Lower leg skin (tissue), 4 donors: ENCODE results near the gene KLHDC10. TPM values are rescaled to one million over a fixed set of nuclear protein-coding genes. Genes with fewer than 3 reads are reported as not detected.
"Not testable (repeated sequence)": the region's sequence is repeated elsewhere in the genome, so short reads cannot be mapped to it uniquely, and the experiment has no call there.

Experiments used
- DNase-seq, 2 donors: peaks; one replicate each; pipeline ENCODE4 v3.0.0-alpha.2; 2019; ENCODE audit warnings: low spot score in 2 of 2
- H3K4me3 ChIP-seq: fragments of 200-600 bp; sonication (generic); 2 replicates; pipeline ENCODE4 v1.5.1; 2017; ENCODE audit warnings: mild to moderate bottlenecking, low read depth; ENCODE audit not compliant: poor library complexity, severe bottlenecking
- CTCF ChIP-seq, 3 donors: fragments of 450-650 bp; IDR thresholded peaks; one replicate each; pipeline ENCODE4 v1.5.1; 2016; ENCODE audit warnings: antibody characterized with exemption in 3 of 3, mild to moderate bottlenecking in 3 of 3, moderate library complexity in 2 of 3
- POLR2A ChIP-seq, 2 donors: fragments of 450-650 bp; IDR thresholded peaks; one replicate each; pipeline ENCODE4 v1.6.1; 2016 to 2017; ENCODE audit warnings: antibody characterized with exemption in 2 of 2, mild to moderate bottlenecking in 1 of 2, moderate library complexity in 1 of 2
- WGBS, 2 donors: methylation state at CpG; one replicate each; pipeline ENCODE4 v1.1.5; 2018; 5-methylcytosine and 5-hydroxymethylcytosine counted together
- intact Hi-C: fragments of 100-400 bp; cut with DNase I; formaldehyde crosslinking; loops from one replicate; pipeline ENCODE4 v1.15.0; 2023; ENCODE audit warnings: low total_unique reads
- total RNA-seq, 4 donors: library from RNA; depleted of rRNA; stranded (reverse); fragments of >200 nt; gene quantifications; one replicate each; pipeline ENCODE4 v1.1.0, GENCODE V29; 2016

The KLHDC10 gene
- total RNA-seq, 4 donors from 2014 or later: 13.5 to 27.4 (median 21.3) TPM

DNA sequence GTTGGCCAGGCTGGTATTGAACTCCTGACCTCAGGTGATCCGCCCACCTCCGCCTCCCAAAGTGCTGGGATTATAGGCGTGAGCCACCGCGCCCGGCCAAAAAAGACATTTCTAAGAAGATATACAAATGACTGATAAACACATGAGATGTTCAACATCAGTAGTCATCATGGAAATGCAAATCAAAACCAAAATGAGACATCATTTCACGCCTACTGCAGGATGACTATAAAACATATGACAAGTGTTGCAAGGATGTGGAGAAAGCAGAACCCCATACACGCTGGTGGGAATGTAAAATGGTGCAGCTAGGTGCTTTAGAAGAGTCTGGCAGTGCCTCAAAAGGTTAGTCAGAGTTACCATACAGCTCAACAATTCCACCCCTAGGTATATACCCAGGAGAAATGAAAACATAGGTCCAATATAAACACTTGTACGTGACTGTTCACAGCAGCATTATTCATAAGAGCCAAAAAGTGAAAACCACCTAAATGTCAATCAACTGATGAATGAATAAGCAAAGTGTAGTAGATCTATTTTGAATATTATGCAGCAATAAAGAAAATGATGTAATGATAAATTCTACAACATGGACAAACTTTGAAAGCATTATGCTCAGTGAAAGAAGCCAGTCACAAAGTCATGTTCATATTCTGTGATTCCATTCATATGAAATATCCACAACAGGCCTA is 110.4 kb downstream of the KLHDC10 start:
- no peak for DNase-seq
- 91 to 93% methylated on average over 9 of the region's 9 CpGs for WGBS, 2 donors
- intact Hi-C loops: no loop called here
- H3K4me3 ChIP-seq: no peak overlapping the region
- TF ChIP-seq POLR2A (IDR thresholded peaks at IDR 0.05) (no peak), CTCF (IDR thresholded peaks at IDR 0.05) (no peak)

DNA sequence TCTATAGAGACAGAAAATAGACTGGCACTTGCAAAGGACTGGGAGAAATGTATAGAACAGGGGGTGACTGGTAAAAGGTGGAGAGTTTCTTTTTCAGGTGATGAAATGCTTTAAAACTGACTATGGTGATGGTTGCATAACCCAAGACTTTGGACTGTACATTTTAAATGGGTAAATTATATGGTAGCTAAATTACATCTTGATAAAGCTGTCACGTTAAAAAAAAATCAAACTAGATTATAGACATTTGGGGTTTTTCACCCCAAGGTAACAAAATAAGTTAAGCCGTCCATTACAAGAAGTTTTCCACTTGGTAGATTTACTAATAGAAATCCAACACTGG is 110.9 kb downstream of the KLHDC10 start:
- TF ChIP-seq CTCF (IDR thresholded peaks at IDR 0.05) (no peak), POLR2A (IDR thresholded peaks at IDR 0.05) (no peak)
- 88 to 93% methylated on average over 2 of the region's 2 CpGs for WGBS, 2 donors
- no peak for DNase-seq
- H3K4me3 ChIP-seq: no peak overlapping the region
- intact Hi-C loops: no loop called here

GRCh38 chr7:130182990-130183389 is 112.7 kb downstream of the KLHDC10 start:
- TF ChIP-seq POLR2A (IDR thresholded peaks at IDR 0.05) (no peak), CTCF (IDR thresholded peaks at IDR 0.05) (no peak)
- no peak for DNase-seq
- H3K4me3 ChIP-seq: no peak overlapping the region
- 69 to 80% methylated on average over 2 of the region's 2 CpGs for WGBS, 2 donors
- intact Hi-C loops: no loop called here

GRCh38 chr7:130184349-130184748 is 114.0 kb downstream of the KLHDC10 start:
- H3K4me3 ChIP-seq, intact Hi-C loops, DNase-seq: not testable (repeated sequence)
- whole genome bisulfite sequencing, 2 donors: 90 to 93% methylated on average over 5 of the region's 5 CpGs

Other genes with a start within 250 kb of the KLHDC10 start
- 100 to 1,000 TPM in 2 of 4 donors, 10 to 100 TPM in 2; 63.2 to 154 (median 101) TPM for gene UBE2H, start 117.6 kb upstream of the KLHDC10 start, total RNA-seq
- 1 to 10 TPM; 3.7 to 9.8 (median 5.6) TPM for gene ZC3HC1, start 19.2 kb upstream of the KLHDC10 start, total RNA-seq
- gene TMEM209, start 134.9 kb downstream of the KLHDC10 start, total RNA-seq: 10 to 100 TPM in 2 of 4 donors, 1 to 10 TPM in 2; 8.0 to 12.7 (median 9.7) TPM
- not detected for gene SSMEM1, start 137.3 kb downstream of the KLHDC10 start, total RNA-seq
- gene CPA2, start 196.3 kb downstream of the KLHDC10 start, total RNA-seq: under 1 TPM in 1 of 4 donors, not detected in 3; 0.16 TPM
- gene CPA4, start 222.6 kb downstream of the KLHDC10 start, total RNA-seq: 100 to 1,000 TPM in 1 of 4 donors, 10 to 100 TPM in 3; 44.4 to 107 (median 66.1) TPM